Stimulated activated CD8-positive, alpha-beta memory T cell treated with anti-CD3 and anti-CD28 coated beads, Interleukin-4, amount 100 ng/mL, for 24 hours (primary cell): ENCODE data around the gene SLC23A2.
A peak's percentile ranks its signal among the peaks of the same experiment; 100 is the strongest.
"Not testable (repeated sequence)": the region's sequence is repeated elsewhere in the genome, so short reads cannot be mapped to it uniquely, and the experiment has no call there.

Experiments
- DNase-seq: peaks from one replicate; pipeline ENCODE4 v3.0.0-alpha.2; 2020; ENCODE audit warnings: low read depth

Gene SLC23A2

DNA sequence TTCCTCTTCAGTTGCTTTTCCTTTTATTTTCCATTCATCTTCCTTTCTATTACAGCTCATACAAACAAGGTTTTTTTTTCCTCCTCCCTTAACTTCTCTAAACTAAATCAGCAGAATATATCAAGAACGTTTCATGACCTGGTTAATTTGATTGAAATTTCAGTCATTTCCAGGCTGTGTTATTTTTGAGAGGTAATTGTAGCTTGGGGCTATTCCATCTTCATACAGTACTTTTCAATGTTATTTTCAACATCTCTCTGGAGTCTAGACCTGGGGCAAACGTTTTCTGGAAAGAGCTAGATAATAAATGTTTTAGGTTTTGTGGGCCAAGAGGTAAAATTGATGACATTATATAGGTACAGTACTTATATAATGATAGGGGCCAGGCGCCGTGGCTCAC, 4.0 kb upstream of the SLC23A2 start:
- no peak for DNase-seq

DNA sequence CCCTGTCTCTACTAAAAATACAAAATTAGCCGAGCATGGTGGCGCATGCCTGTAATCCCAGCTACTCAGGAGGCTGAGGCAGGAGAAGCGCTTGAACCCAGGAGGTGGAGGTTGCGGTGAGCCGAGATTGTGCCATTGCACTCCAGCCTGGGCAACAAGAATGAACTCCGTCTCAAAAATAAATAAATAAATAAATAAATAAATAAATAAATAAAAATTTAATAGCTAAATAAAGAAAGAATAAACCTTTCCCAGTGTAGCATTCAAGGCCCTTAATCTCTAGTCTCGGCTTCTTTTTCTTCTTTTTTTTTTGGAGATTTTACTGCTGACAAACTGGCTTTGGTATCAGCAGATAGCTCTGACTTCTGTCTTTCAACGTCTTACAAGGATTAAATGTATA, 3.5 kb upstream of the SLC23A2 start:
- not testable (repeated sequence) for DNase-seq

DNA sequence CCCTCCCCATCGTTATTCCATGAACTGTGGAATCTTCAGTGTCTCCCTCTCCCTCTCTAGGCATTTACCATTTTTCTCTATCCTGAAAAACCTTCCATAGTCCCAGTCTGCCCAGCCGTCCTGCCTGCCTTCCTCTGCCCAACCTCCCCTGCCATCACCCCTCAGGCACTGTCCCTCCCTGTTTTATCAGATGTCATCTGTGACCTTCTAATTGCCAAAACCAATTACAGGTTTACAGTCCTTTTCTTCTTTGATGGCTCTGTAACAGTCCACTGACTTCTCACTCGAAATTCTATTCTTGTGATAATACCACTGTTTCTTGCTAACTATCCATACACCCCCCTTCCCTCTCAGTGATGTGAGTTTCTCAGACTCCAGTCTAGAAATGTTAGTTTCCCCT, 2.3 kb upstream of the SLC23A2 start:
- DNase-seq, result no peak

DNA sequence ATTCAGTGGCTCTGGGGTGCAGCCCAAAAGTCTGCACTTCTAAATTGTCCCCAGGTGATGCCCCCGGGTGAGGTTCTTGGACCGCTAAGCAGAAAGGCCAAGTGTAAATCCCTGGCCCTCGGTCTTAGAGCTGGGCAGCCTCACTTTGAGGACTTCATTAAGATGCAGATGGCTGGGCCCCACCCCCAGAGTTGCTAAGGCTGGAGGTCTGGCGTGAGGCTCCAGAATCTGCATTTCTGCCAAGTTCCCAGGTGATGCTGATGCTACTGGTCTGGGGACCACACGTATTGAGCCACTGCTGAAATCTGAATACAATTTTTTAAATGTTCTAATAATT, 735 bp upstream of the SLC23A2 start:
- DNase-seq, result no peak

DNA sequence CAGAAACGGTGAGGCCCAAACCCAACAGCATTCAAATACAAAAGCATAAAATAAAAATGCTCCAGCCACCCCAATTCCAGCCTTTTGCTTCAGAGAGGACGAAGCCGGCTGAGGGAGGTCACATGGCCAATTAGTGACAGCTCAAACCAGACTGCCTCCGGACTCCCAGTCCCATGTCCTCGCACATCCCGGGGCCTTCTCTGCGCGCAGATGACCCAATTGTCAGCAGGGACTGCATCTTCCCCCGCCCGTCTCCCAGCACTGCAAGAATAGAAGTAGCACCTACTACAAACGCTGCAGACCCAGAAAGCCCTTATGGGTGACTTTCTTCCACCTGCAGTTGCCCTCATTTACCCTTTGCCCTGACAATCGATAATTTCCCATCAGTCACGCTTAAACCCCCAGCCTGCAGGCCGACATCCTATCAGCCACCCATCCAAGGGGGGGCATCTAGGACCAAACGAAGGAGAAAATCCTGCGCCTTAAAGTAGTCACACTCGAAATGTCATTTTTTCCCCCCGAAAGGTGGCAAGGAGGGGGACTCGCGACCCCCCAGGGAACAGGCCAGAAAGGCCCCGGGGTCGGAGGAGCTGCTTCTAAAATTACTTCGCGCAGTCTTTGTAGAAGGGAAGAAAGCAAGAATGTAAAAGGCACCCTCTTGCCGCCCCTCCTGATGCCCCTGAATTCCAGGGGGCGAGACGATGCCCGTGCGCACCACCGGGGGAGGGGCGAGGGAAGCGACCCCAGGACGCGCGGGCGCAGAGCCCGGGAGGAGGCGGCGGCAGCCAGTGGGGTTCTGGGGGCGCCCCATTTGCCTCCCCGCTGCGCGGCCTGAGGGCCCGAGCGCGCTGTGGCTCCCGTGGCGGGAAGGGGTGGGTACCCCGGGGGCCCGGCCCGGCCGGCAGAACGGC, 792 bp downstream of the SLC23A2 start:
- peak; percentile 15 for DNase-seq

DNA sequence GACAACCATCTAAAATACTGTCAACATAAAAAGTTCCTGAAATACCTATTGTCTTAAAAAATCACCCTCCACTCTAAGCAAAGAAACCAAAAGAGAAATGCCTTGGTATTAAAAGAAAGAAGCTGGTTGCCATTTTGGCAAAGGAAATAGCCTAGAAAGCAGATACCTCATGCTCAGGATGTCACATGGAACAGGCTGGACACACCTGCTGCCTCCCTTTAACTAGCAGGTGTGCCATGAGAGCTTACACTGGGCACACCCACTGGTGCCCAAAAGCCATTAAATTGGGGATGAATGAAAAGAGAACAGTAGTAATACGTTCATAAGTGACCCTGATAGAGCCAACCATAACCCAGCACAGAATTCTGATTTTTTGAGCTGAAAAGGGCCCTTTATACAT, 1.5 kb downstream of the SLC23A2 start:
- no peak for DNase-seq

DNA sequence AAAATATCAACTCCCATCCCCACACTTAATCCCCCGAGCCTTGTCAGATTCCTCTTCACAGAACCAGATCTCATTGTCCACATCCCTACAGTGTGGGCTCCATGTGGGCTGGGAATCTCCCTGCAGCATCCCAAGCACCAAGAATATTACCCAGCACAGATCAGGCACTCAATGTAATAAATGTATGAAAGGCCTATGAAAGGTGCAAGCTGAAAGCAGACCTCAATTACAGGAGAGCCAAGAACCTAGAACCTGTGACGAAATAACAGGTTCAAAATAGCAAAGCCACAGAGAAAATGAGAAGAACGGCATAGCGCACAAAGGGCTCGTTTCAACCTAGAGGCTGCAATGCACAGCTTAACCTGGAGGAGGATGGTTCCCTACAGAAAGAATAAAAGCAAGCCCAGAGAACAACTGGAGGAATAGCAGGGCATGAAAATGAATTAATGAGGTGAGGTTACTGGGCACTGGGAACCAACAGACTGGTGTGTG, 3.1 kb downstream of the SLC23A2 start:
- DNase-seq, result no peak

DNA sequence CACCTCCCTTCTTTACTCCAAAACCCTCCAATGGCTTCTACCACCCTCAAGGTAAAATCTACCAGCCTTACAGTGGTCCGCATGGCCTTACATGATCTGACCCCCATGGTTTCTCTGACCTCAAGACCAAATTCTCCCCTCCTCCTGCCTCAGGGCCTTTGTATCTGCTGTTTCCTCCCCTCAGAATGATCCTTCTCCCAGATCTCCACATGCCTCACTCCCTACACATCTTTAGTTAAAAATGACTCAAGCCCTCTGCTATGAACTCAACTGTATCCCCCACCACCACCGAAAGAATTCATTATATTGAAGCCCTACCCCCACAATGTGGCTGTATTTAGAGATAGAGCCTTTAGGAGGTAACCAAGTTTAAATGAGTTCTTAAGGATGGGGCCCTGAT, 4.1 kb downstream of the SLC23A2 start:
- DNase-seq, result no peak

DNA sequence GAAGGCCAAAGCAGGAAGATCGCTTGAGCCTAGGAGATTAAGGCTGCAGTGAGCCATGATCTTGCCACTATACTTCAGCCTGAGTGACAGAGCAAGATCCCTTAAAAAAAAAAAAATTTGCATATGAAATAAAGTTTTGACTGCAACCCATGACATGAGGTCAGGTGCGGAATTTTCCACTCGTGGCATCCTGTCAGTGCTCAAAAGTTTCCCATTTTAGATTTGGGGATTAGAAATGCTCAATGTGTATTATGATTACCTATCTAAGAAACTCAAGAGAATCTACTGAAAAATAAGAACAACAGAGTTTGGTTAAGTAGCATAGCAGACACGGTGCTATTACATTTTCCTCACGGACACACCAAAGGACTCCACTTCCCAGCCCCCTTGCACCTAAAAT, 11.7 kb downstream of the SLC23A2 start:
- no peak for DNase-seq

DNA sequence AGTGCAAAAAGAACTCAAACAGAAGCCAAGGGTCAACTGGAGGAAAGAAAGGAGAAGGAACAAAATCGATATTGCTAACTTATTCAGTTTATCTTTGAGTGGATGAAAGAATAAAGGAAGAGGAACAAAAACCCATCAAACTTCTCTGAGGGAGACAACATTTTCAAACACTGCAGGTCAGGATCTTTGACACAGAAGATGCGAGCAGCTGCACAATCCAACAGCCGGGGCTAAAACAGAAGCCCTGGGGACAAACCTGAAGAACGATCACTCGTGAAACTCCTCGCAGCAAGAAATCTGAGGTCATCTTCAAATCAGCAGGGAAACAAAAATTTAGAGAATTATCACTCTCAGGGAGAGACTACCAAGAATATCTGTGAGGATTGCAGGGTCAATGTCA, 14.2 kb downstream of the SLC23A2 start:
- DNase-seq, result no peak

DNA sequence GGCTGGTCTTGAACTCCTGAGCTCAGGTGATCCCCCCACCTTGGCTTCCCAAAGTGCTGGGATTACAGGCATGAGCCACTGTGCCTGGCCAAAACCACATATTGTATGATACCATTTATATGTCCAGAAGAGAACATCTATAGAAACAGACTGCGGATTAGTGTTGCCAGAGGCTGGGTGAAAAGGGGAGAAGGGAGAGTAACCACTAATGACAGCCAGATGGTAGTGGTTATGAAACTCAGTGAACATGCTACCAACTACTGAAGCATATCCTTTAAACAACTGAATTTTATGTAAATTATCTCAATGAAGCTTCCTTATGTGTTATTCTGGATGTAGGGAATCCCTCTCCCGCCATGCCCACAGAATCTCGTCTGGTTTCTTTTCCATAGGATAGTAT, 15.7 kb downstream of the SLC23A2 start:
- DNase-seq, result no peak

DNA sequence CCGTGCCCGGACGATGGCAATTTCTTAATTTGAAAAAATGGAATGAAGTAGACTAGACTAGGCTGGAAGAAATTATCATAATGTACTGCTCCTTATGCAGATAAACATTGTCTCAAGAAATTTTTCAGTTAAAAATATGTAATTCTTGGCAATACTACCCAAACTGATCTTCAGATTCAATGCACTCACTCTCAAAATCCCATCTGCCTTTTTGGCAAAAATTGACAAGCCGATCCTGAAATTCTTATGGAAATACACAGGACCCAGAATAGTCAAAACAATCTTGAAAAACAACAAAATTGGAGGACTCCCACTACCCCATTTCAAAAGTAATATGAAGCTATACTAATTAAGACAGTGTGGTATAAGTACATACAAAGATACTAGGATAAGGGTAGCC, 19.0 kb downstream of the SLC23A2 start:
- no peak for DNase-seq

DNA sequence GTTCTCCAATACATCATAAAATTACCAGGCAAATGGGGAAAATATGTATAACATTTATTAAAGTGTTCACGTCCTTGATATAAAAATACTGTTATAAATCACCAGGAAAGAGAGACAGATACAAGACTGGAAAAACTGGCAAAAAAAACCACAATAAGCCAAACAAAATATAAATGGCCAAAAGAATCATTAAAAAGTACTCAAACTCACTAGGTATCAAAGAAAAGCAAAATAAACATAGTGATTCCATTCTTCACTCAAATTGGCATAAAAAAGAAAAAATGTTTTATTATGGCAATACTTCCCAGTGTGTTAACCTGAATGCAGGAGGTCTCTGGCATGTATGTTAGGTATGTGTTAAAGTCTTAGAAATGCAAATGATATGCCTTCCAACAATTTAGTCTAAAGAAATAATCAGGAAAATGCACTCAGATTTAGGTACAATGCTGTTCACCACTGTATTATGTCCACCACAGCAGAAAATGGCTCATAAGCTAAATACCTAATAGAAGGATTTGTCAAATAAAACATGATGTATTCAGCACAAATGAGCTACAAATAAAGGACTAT, 21.4 kb downstream of the SLC23A2 start:
- DNase-seq, result no peak

DNA sequence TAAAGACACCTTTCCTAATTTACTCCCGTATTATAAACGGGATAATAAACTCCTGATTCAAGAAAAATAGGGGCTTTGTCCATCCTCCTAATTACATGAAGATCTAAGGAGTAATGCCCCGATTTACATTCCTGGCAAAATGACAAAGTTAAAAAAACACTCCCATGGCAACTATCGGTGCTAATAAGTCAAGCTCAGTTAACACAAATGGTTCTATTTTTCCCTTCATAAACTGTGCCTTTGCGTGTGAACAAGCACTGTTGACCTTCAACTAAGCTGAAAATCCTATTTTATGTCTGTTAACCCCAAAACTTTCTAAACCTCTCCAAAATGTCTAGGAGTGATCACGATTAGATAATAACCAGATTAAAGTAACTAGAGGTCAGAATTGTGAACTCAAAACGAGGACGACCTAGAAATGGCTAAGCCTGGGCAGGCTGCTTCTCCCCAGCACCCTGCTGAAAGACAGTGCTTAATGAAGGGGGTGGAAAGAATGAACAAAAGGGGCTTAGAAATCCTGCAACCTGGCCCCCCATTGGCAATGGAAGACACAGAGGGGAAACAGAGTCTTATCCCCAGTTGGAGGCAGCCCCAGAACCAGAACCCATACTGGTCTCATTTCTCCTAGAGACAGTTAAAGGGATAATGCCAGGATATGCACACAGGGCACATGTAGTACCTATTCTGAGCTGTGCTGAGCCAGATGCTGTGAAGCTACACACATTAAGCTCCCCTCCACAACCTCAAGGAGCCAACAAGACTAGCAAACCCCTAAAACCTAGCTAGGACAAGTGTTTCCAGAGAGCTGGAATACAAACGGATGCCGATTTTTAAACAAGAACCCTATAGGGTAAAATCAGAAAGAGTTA, 23.0 kb downstream of the SLC23A2 start:
- DNase-seq, result no peak

DNA sequence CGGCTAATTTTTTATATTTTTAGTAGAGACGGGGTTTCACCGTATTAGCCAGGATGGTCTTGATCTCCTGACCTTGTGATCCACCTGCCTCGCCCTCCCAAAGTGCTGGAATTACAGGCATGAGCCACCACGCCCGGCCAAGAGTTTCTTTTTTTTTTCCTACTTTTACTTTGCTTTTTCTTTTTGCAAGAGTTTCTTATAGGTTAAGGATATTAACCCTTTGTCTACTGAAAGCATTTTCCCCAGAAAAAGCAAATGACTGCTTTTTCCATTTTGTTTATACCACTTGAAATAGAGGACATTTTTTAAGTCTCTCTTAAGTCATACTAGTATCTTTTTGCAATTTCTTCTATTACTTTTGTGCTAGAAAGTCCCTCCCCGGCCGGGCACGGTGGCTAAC, 25.3 kb downstream of the SLC23A2 start:
- DNase-seq, result not testable (repeated sequence)

DNA sequence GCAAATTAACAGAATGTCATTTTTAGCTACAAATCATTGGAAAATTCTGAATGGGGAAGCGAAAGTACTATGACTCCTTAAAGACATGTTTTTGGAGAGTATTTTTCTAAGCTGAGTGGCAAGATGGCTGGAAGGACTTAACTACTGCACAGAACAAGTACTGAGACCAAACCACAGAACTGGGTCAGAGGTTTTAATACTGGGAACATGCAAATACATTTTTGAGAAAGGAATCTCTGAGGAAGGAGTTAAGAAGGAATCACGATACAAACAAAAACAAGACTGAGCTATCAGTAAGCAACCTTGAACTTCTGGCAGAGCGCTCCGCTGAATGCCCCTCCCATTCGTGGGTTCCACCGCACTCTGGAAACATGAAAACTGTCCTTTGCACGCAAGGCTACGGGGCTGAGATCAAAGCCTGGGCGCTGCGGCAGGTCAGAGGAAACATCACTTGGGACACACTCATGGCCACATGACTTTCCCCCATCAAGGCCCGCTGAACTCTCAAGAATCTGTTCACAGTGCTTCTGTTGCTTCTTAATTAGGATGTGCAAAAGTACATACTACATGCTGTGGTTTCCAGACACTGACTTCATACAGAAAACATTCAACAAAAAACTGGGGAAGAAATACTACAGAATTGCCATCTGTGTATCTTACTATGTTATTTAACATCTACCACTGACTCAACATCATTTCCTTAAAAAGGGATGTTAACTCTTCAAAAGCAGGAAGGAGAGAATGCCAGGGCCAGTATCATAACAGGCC, 27.8 kb downstream of the SLC23A2 start:
- peak; percentile 28 for DNase-seq

DNA sequence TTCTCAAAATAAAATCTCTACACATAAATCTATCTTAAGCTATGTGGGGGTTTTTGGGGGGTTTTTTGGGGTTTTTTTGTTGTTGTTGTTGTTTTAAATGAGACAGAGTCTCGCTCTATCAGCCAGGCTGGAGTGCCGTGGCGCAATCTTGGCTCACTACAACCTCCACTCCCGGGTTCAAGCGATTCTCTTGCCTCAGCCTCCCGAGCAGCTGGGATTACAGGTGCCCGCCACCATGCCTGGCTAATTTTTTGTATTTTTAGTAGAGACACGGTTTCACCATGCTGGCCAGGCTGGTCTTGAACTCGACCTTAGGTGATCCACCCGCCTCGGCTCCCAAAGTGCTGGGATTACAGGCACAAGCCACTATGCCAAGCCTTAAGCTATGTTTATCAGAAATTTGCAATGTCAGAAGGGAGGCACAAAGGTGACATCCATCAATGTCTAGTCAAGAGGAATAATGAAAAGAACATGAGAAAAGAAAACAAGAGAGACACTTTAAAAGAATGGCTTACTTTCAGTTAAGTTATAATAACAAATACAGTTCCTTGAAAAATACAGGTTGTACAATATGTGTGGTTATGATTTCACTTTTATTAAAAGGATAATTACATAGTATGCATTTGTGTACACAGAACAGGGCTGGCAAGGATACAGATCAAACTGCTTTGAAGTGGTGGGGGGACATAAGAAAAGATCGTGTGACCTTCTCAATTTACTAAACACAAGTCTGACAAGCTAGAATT, 28.6 kb downstream of the SLC23A2 start:
- no peak for DNase-seq

DNA sequence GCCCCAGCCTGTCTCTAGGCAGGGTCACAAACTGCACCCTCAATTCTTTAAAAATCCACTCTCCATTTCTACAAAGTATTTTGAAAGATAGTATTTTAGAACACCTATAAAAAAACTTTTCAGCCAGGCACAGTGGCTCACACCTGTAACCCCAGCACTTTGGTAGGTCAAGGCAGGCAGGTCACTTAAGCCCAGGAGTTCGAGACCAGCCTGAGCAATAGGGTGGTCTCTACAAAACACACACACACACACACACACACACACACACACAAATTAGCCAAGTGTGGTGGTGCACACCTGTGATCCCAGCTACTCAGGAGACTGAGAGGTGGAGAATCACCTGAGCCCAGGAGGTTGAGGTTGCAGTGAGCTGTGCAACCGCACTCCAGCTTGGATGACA, 30.2 kb downstream of the SLC23A2 start:
- no peak for DNase-seq

DNA sequence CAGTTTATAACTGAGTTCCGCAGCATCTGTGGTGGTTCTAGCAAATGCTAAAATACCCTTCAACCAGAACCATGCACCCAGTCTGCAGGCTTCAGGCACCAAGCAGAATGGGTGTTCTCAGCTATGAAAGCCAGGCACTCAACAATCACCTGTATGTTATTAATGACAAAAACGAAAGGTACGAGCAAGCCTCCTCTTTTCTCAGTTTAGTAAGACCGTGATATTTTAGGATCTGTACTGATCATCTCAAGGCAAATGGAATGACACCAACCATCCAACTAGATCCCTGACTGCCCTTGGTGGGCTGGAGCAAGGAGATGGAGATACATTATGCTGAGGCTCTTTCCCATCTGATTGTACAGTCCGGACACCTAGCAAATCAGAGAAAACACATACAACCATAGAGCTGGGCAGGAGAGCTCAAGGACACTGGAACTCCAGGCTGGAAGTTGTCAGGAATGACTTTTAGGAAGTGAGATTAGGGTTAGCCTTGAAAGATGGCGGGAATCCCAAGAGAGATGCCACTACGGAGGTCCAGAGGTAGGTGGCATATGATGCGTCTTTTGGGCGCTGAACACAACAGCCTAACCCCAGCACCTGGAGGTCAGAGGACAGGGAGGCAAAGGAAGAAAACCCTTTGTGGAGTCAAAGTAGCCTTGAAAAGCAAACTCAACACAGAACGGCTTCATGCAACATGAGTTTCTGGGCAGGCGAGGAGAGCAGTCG, 33.4 kb downstream of the SLC23A2 start:
- DNase-seq, result no peak
